Heart right ventricle (tissue), 16 donors: Measurements from ENCODE around the gene LHFPL3. TPM values are rescaled to one million over a fixed set of nuclear protein-coding genes. Genes with fewer than 3 reads are reported as not detected.
"Not testable (repeated sequence)": the region's sequence is repeated elsewhere in the genome, so short reads cannot be mapped to it uniquely, and the experiment has no call there.

ENCODE experiments used
- ATAC-seq, 8 donors: fragments of 200-7000 bp; cut with Tn5 transposase; one replicate each; pipeline ENCODE4 v1.9.1; 2020; ENCODE audit warnings: mild to moderate bottlenecking in 8 of 8, moderate library complexity in 8 of 8, moderate number of reproducible peaks in 1 of 8
- DNase-seq, 2 donors: peaks; one replicate each; pipeline ENCODE4 v3.0.0-alpha.2; 2020
- H3K27ac ChIP-seq, 10 donors: fragments of 200-600 bp; sonication (generic) in 2 of 10; one replicate each; pipeline versions ENCODE4 v1.5.0 to v1.8.0; 2020 to 2022; ENCODE audit warnings: mild to moderate bottlenecking in 3 of 10
- H3K27me3 ChIP-seq, 7 donors: fragments of 200-600 bp; one replicate each; pipeline ENCODE4 v1.8.0; 2021 to 2022; ENCODE audit warnings: mild to moderate bottlenecking in 2 of 7
- H3K36me3 ChIP-seq, 9 donors: fragments of 200-600 bp; sonication (generic) in 1 of 9; one replicate each; pipeline versions ENCODE4 v1.5.0 to v1.8.0; 2020 to 2022; ENCODE audit warnings: mild to moderate bottlenecking in 2 of 9
- H3K4me1 ChIP-seq, 9 donors: fragments of 200-600 bp; sonication (generic) in 1 of 9; one replicate each; pipeline versions ENCODE4 v1.5.0 to v1.8.0; 2020 to 2022; ENCODE audit warnings: mild to moderate bottlenecking in 4 of 9
- H3K4me3 ChIP-seq, 10 donors: fragments of 200-600 bp; sonication (generic) in 2 of 10; one replicate each; pipeline versions ENCODE4 v1.5.0 to v1.8.0; 2020 to 2022; ENCODE audit warnings: mild to moderate bottlenecking in 7 of 10, moderate library complexity in 2 of 10
- H3K9me3 ChIP-seq, 11 donors: fragments of 200-600 bp in 10 of 11; sonication (generic) in 2 of 11; one replicate each; pipeline versions ENCODE4 v1.5.0 to v1.8.0; 2013 to 2022; ENCODE audit warnings: mild to moderate bottlenecking in 2 of 11, control low read depth in 1 of 11, moderate library complexity in 1 of 11
- CTCF ChIP-seq, 9 donors: fragments of 200-600 bp; sonication (generic) in 2 of 9; IDR thresholded peaks; one replicate each; pipeline versions ENCODE4 v1.5.0 to v1.8.0; 2021 to 2022; ENCODE audit warnings: antibody characterized with exemption in 9 of 9, mild to moderate bottlenecking in 5 of 9, moderate library complexity in 1 of 9
- WGBS, 2 donors: extraction: QIAGEN DNeasy Blood & Tissue Kit; methylation state at CpG; one replicate each; pipeline ENCODE4 v1.1.7; 2013; ENCODE audit warnings: inconsistent platforms in 1 of 2; 5-methylcytosine and 5-hydroxymethylcytosine counted together
- intact Hi-C, 10 donors: fragments of 100-400 bp; cut with DNase I; formaldehyde crosslinking; loops; one replicate each; pipeline versions ENCODE4 v1.11.1 to v1.14.2; 2022
- polyA plus RNA-seq, 2 donors: library from polyadenylated mRNA; stranded (reverse); fragments of 200-250 nt; gene quantifications; one replicate each; pipeline ENCODE4 v1.2.3, GENCODE V29; 2013
- total RNA-seq, 10 donors: library from RNA; stranded (reverse); fragmentation: NEBNext Ultra II Directional in 3 of 10; extraction: Animal tissue kit (Norgen Biotek cat#: 25700) in 3 of 10; gene quantifications; one replicate each; pipeline versions ENCODE4 v1.2.1 to v1.2.4, GENCODE V29; 2021 to 2023
- donor health status: Arrhythmogenic right ventricular cardiomyopathy.
- donor health status: ischemic (EF 13 %, LVEDD 7.1; RV severe dilation, severe dysfunction).
- donor health status: healthy with polysubstance abuse.
- donor health status: DM: no; HTN: yes; CAD: no.
- donor health status: DM: no; HTN: no; CAD: no.
- donor health status: ischemic (EF 25% LVEDD 6.9; RV normal size, moderate dysfunction).
- donor health status: ischemic (EF 25% LVEDD 5.7; RV mildly dilated, moderate dysfunction).
- donor health status: healthy.
- donor health status: DM: yes; HTN: yes; CAD: no.
- donor health status: Ischemic cardiomyopathy.
- donor health status: ischemic (EF 35%, LVEDD 5.7; RV mildly dilated, moderate dysfunction).
- donor health status: nonischemic (EF 11% LVEDD 7.7; RV severe dilation, severe dysfunction).
- donor health status: DM: yes; HTN: yes; CAD: no.
- donor health status: PGD.
- donor health status: ischemic (EF 29% LVEDD 5.4; RV normal size, mild dysfunction).
- donor health status: nonischemic (EF 23%, LVEDD 6.1; RV moderate dilation, normal function).

Gene LHFPL3
- total and polyA plus RNA-seq, 12 donors = not detected

- WGBS, 2 donors = 60 to 69% methylated on average over 6 of the region's 6 CpGs
These were observed 605.2 kb downstream of the LHFPL3 start for GRCh38 chr7:104933521-104933988.

GRCh38 chr7:104934665-104935064, 606.3 kb downstream of the LHFPL3 start:
- no peaks in the 10 kb centered on the region for H3K9me3 ChIP-seq
- no peak for TF ChIP-seq CTCF (IDR thresholded peaks at IDR 0.05)
- WGBS, 2 donors = 92% methylated on average over 7 of the region's 7 CpGs
- peaks cover 0 to 13% (median 6%) of the 10 kb centered on the region in 9 donors for H3K4me1 ChIP-seq
- H3K27me3 ChIP-seq = no peaks in the 10 kb centered on the region
- DNase-seq (no peak), ATAC-seq (no peak)
- H3K4me3 ChIP-seq = no peak overlapping the region
- H3K36me3 ChIP-seq = no peaks in the 10 kb centered on the region
- intact Hi-C loops = no loop called here
- H3K27ac ChIP-seq = no peak overlapping the region

More at GRCh38 chr7:104933521-104933988, 605.2 kb downstream of the LHFPL3 start:
- Histone ChIP-seq H3K4me1 (peaks cover 0 to 13% (median 6%) of the 10 kb centered on the region in 9 donors), H3K27me3 (no peaks in the 10 kb centered on the region), H3K9me3 (no peaks in the 10 kb centered on the region), H3K4me3 (no peak overlapping the region), H3K36me3 (no peaks in the 10 kb centered on the region), H3K27ac (no peak overlapping the region)
- peak in 4 of 8 donors; percentile 13 to 44 (median 28) for ATAC-seq
- intact Hi-C loops = no loop called here
- no peak for DNase-seq
- TF ChIP-seq CTCF (IDR thresholded peaks at IDR 0.05) = no peak

- DNase-seq = no peak
- Histone ChIP-seq H3K4me3 (no peak overlapping the region), H3K27ac (no peak overlapping the region), H3K4me1 (peaks cover 0 to 13% (median 6%) of the 10 kb centered on the region in 9 donors), H3K27me3 (no peaks in the 10 kb centered on the region), H3K36me3 (no peaks in the 10 kb centered on the region), H3K9me3 (no peaks in the 10 kb centered on the region)
- no peak for TF ChIP-seq CTCF (IDR thresholded peaks at IDR 0.05)
- intact Hi-C loops = no loop called here
- no peak for ATAC-seq
These were observed 606.9 kb downstream of the LHFPL3 start for GRCh38 chr7:104935276-104935675.

- no peak overlapping the region for H3K27ac ChIP-seq
- ATAC-seq = peak in 1 of 8 donors; percentile 30
- H3K27me3 ChIP-seq = no peaks in the 10 kb centered on the region
- H3K4me1 ChIP-seq = peaks cover 0 to 7% (median 0%) of the 10 kb centered on the region in 9 donors
- DNase-seq = no peak
- 85 to 86% methylated on average over 8 of the region's 8 CpGs for WGBS, 2 donors
- H3K9me3 ChIP-seq = no peaks in the 10 kb centered on the region
- H3K4me3 ChIP-seq = no peak overlapping the region
- intact Hi-C loops = no loop called here
- TF ChIP-seq CTCF (IDR thresholded peaks at IDR 0.05) = no peak
- no peaks in the 10 kb centered on the region for H3K36me3 ChIP-seq
These were observed 608.1 kb downstream of the LHFPL3 start for GRCh38 chr7:104936546-104936945.

GRCh38 chr7:104937489-104937888, 609.1 kb downstream of the LHFPL3 start:
- intact Hi-C loops, H3K4me1 ChIP-seq, H3K36me3 ChIP-seq, DNase-seq, H3K27ac ChIP-seq, H3K4me3 ChIP-seq, H3K27me3 ChIP-seq, H3K9me3 ChIP-seq, ATAC-seq: not testable (repeated sequence)
- WGBS, 2 donors = 97 to 98% methylated on average over 6 of the region's 6 CpGs
